T-helper 1 cell treated with Interleukin-12 subunit alpha and Interleukin-12 subunit beta and Interleukin-4 antibody, amounts not matched to agents 30 μg/mL and 1 μg/mL, for 36 hours (primary cell): Measurements from ENCODE around the gene TYSND1.
"Not testable (repeated sequence)": the region's sequence is repeated elsewhere in the genome, so short reads cannot be mapped to it uniquely, and the experiment has no call there.

Source experiments
- H3K27ac Mint-ChIP-seq: one replicate; pipeline ENCODE4 v1.8.0; 2021; ENCODE audit warnings: mild to moderate bottlenecking, mixed read lengths
- H3K27me3 Mint-ChIP-seq: one replicate; pipeline ENCODE4 v1.8.0; 2021; ENCODE audit warnings: low read depth, mixed read lengths
- H3K36me3 Mint-ChIP-seq: one replicate; pipeline ENCODE4 v1.8.0; 2021; ENCODE audit warnings: low read depth, mixed read lengths
- H3K4me1 Mint-ChIP-seq: one replicate; pipeline ENCODE4 v1.8.0; 2021; ENCODE audit warnings: low read depth, mixed read lengths
- H3K4me3 Mint-ChIP-seq: one replicate; pipeline ENCODE4 v1.8.0; 2021; ENCODE audit warnings: mild to moderate bottlenecking, moderate library complexity, mixed read lengths
- H3K9me3 Mint-ChIP-seq: one replicate; pipeline ENCODE4 v1.8.0; 2021; ENCODE audit warnings: mixed read lengths

Gene TYSND1, protein sequence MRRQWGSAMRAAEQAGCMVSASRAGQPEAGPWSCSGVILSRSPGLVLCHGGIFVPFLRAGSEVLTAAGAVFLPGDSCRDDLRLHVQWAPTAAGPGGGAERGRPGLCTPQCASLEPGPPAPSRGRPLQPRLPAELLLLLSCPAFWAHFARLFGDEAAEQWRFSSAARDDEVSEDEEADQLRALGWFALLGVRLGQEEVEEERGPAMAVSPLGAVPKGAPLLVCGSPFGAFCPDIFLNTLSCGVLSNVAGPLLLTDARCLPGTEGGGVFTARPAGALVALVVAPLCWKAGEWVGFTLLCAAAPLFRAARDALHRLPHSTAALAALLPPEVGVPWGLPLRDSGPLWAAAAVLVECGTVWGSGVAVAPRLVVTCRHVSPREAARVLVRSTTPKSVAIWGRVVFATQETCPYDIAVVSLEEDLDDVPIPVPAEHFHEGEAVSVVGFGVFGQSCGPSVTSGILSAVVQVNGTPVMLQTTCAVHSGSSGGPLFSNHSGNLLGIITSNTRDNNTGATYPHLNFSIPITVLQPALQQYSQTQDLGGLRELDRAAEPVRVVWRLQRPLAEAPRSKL

DNA sequence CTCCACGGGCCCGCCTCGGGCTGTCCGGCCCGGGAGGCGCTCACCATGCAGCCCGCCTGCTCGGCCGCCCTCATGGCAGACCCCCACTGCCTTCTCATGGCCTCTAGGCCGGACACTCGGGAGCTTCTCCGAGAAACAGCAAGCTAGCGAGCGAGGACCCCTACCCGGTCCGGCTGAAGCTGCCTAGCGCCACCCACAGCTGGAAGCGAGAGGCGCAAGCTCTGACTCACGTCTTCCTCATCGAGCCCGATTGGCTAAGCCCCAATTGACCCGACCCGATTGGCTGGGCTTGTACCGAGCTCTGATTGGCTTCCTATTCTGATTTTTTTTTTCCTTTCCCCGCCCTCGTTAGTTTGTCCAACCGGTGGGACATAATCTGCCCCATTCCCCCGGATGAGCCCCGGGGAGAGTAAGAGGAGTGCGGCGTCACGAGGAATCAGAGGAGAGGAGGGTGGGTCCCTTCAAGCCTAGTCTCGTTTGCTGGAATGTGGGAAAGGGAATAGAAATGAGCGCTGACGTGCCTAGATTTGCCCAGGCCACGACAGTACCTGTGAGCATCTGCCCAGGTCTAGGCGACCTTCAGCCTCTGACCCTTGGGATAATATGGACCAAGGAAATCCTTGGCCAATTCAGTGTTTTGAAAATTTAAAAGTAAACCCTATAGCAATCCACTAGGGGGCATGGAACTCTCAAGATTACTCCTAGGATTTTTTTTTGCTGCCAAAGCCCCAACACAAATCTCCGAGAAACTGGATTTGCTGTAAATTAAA lies at the start of gene TYSND1:
Gene TYSND1 (minus strand): TSS at position 212 of the 770 bp plus-strand sequence. CDS start 114 bp downstream, at position 98.
- peak within 1 kb of the TSS; percentile 91 for H3K4me3 Mint-ChIP-seq
- H3K27ac Mint-ChIP-seq, result peak within 1 kb of the TSS; percentile 96
- no peaks in the 10 kb centered on the region for H3K9me3 Mint-ChIP-seq

DNA sequence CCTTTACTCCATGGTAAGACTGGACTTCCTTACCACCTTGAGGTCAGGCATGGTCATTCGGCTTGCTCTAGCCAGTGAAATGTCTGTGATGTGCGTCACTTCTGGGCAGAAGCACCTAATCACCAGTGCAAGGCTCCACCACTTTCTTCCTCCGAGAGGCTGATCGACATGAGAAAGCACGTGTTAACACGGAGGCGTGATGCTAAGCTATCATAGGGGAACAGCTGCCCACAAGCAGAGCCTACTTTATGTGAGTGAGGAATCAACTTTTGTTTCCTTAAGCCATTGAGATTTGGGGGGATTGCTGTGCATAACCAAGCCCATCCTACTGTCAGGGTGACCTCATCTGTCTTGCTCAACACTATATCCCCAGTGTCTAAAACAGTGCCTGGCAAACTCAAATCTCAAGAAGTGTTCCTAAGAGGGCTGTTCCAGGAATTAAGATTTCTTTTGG lies 46.9 kb upstream of the TYSND1 start:
- Mint-ChIP-seq H3K27me3 (no peaks in the 10 kb centered on the region), H3K36me3 (peaks cover 5% of the 10 kb centered on the region), H3K4me1 (peaks cover 16% of the 10 kb centered on the region), H3K9me3 (no peaks in the 10 kb centered on the region), H3K4me3 (no peak overlapping the region), H3K27ac (no peak overlapping the region)

More for the DNA sequence above, at the start of gene TYSND1:
- Mint-ChIP-seq H3K36me3 (peaks cover 14% of the 10 kb centered on the region), H3K27me3 (no peaks in the 10 kb centered on the region), H3K4me1 (peaks cover 10% of the 10 kb centered on the region)

DNA sequence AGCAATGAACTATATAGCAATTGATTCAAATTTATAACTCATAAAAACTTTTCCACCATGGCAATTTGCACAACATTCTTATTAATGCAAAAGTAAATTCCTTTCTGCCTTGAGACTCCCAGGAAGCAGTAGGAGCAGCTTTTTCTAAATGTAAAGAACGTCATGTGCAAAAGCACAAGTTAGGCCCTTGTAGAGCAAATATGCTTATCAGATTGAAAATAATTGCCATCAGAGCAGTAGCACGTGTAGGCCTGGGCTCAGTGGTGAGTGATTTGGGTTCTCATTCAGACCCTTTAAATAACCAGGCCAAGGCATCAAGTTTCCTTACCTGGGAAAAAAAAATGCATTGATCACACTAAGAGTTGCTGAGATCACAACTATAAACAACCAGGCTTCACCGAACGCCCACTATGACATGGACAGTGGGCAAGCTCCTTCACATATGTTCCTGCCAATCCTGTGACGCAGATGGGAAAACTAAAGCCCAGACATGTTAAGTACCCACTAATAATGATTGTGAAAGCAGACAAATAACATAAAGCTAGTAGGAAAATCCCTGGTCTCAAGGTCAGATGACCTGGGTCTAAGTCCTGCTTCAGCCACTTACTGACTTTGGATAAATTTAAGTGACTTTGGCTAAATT lies 45.9 kb upstream of the TYSND1 start:
- H3K4me3 Mint-ChIP-seq, result no peak overlapping the region
- no peaks in the 10 kb centered on the region for H3K27me3 Mint-ChIP-seq
- H3K27ac Mint-ChIP-seq, result no peak overlapping the region
- H3K9me3 Mint-ChIP-seq, result no peaks in the 10 kb centered on the region
- peaks cover 2% of the 10 kb centered on the region for H3K36me3 Mint-ChIP-seq
- peaks cover 9% of the 10 kb centered on the region for H3K4me1 Mint-ChIP-seq

DNA sequence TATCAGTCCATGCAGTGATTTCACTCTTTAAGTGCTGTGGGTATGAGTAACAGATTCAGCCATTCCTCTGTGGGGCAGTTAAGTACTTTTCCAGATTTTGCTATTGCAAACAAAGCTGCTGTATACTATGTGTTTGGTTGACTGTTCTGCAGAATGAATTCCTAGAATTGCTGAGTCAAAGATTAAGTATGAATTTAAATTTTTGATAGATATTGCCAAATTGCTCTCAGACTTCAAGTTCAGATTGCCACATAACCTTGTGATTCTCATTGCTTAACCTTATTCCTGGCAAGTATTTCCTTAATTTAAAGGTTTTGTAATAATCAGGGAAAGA lies 45.4 kb upstream of the TYSND1 start:
- peaks cover 4% of the 10 kb centered on the region for H3K4me1 Mint-ChIP-seq
- no peaks in the 10 kb centered on the region for H3K36me3 Mint-ChIP-seq
- no peak overlapping the region for H3K4me3 Mint-ChIP-seq
- H3K9me3 Mint-ChIP-seq, result no peaks in the 10 kb centered on the region
- no peaks in the 10 kb centered on the region for H3K27me3 Mint-ChIP-seq
- H3K27ac Mint-ChIP-seq, result no peak overlapping the region

DNA sequence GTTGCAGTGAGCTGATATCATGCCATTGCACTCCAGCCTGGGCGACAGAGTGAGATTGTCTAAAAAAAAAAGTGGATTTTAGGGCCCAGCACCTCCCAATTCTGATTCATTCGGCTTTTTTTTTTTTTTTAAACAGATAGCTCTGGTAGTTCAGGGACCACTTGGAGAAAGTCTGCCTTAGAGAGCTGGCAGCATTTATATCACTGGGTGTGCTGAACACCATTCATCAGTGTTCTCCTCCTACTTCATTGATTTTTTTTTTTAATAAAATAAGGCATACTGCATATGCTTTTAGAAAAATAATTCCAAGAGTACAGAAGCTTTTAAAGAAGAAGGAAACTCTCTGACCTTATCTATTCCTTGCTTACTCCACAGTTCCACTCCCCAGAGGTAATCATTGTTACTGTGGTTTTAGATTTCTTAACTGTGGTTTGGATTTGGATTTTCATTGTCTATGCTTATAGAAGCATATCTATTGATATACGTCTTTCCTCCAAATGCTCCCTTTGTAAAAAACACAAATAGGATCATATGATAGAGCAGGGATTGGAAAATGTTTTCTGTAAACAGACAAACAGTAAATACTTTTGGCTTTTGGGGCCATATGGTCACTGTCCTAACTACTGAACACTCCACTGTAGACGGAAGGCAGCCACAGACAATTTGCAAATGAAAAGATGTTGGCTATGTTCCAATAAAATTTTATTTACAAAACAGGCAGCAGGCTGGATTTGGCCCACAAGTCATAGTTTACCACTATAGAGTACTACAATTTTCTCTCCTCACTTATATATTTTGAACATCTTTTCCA lies 44.9 kb upstream of the TYSND1 start:
- H3K27me3 Mint-ChIP-seq, result peaks cover under 1% of the 10 kb centered on the region
- no peak overlapping the region for H3K4me3 Mint-ChIP-seq
- H3K9me3 Mint-ChIP-seq, result no peaks in the 10 kb centered on the region
- H3K4me1 Mint-ChIP-seq, result peaks cover 2% of the 10 kb centered on the region
- no peak overlapping the region for H3K27ac Mint-ChIP-seq
- H3K36me3 Mint-ChIP-seq, result no peaks in the 10 kb centered on the region

DNA sequence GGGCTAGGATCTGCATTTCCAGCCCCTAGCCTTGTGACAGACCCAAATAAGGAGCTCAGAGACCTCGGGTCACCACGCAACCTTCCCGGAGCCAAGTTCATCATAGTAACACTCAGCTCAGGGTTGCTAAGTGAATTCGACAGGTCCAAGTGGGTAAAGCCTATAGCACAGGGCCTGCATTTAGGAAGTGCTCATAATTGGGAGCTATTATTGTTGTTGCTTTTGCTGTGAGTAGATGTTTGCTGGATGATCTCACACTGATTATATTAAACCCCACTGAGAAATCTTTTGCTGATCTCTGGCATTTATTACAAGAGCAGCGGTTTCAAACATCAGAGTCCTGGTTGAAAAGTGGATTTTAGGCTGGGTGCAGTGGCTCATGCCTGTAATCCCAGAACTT lies 44.1 kb upstream of the TYSND1 start:
- H3K36me3 Mint-ChIP-seq, result no peaks in the 10 kb centered on the region
- H3K4me1 Mint-ChIP-seq, result peaks cover 4% of the 10 kb centered on the region
- H3K27me3 Mint-ChIP-seq, result peaks cover 7% of the 10 kb centered on the region
- H3K9me3 Mint-ChIP-seq, result no peaks in the 10 kb centered on the region
- H3K27ac Mint-ChIP-seq, result no peak overlapping the region
- no peak overlapping the region for H3K4me3 Mint-ChIP-seq

DNA sequence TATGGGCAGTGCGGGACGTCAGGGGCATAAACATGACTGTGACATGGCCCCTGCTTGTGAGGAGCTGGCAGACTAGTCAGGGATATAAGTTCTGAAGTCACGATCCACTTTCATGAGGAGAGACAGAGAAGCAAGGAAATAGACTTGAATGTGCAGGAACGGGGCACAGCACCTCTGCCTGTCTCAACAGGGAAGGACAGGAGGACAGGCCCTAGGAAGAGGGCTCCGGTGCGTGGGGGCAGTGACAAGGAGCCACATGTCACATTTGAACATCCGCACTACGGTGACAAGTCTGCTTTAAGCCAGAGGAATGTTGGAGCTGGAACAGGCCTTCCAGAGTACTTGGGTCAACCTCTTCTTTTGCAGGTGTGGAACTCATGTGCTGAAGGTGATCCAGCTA lies 43.6 kb upstream of the TYSND1 start:
- no peaks in the 10 kb centered on the region for H3K9me3 Mint-ChIP-seq
- H3K27me3 Mint-ChIP-seq, result peaks cover 12% of the 10 kb centered on the region
- H3K27ac Mint-ChIP-seq, result no peak overlapping the region
- H3K4me3 Mint-ChIP-seq, result no peak overlapping the region
- no peaks in the 10 kb centered on the region for H3K36me3 Mint-ChIP-seq
- H3K4me1 Mint-ChIP-seq, result peaks cover 4% of the 10 kb centered on the region

DNA sequence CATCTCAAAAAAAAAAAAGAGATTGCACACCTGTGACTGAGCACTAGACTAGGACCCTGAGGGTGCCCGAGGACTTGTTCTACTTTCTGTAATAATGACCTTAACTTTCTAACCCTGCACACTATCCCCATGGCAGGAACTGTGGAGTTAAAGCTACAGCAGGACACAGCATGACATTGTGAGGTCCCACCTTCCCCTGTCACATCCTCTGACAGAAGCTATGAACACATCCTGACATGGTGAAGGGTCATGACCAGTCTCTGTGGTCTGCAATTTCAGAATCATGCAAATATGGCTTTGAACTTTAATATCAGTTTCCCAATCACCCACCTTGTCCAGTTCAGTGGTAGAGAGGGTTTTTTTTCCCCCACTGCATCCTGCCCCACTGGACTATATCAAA lies 42.3 kb upstream of the TYSND1 start:
- H3K27me3 Mint-ChIP-seq, result peaks cover 14% of the 10 kb centered on the region
- H3K36me3 Mint-ChIP-seq, result no peaks in the 10 kb centered on the region

DNA sequence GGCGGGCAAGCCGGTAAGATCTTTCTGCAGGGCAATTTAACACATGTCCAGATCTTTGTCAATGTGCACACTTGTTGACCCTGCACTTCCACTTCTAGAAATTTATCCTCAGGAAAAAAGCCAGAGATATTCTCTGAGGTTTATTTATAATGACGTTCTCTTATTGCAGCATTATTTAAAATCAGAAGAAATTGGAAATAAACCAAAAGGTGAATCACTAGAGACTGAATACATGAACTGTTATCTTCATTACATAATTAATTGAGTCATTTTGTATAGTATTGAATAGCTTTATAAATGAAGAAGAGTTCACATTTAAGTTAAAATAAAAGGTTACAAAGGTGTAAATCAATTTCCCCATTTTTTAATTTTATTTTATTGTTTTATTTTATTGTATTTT lies 40.1 kb upstream of the TYSND1 start:
- Mint-ChIP-seq H3K9me3 (no peaks in the 10 kb centered on the region), H3K4me1 (peaks cover 3% of the 10 kb centered on the region), H3K27me3 (peaks cover 26% of the 10 kb centered on the region), H3K27ac (no peak overlapping the region), H3K36me3 (no peaks in the 10 kb centered on the region), H3K4me3 (no peak overlapping the region)

More for the DNA sequence above, 42.3 kb upstream of the TYSND1 start:
- Mint-ChIP-seq H3K27ac (no peak overlapping the region), H3K4me1 (peaks cover 4% of the 10 kb centered on the region), H3K9me3 (no peaks in the 10 kb centered on the region), H3K4me3 (no peak overlapping the region)

DNA sequence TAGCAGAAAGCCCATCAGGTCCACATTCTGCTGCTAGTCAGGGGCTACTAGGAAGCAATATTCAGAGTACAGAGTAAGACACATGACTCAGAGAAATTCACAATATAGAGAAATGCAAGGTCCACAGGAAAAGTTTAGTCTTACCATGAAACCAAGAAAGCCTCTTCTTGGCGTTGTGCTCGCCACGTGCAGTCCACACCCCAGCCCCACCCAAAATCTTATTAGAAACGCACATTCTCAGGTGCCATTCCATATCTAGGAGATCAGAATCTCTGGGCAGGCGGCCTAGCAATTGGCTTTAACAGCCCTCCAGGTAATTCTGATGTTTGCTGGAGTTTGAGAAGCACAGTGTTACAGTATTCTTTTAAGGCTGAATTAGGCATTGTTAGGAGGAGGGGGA lies 39.6 kb upstream of the TYSND1 start:
- no peaks in the 10 kb centered on the region for H3K9me3 Mint-ChIP-seq
- H3K4me1 Mint-ChIP-seq, result peaks cover 1% of the 10 kb centered on the region
- H3K27me3 Mint-ChIP-seq, result peaks cover 26% of the 10 kb centered on the region
- H3K4me3 Mint-ChIP-seq, result no peak overlapping the region
- no peaks in the 10 kb centered on the region for H3K36me3 Mint-ChIP-seq
- H3K27ac Mint-ChIP-seq, result no peak overlapping the region

DNA sequence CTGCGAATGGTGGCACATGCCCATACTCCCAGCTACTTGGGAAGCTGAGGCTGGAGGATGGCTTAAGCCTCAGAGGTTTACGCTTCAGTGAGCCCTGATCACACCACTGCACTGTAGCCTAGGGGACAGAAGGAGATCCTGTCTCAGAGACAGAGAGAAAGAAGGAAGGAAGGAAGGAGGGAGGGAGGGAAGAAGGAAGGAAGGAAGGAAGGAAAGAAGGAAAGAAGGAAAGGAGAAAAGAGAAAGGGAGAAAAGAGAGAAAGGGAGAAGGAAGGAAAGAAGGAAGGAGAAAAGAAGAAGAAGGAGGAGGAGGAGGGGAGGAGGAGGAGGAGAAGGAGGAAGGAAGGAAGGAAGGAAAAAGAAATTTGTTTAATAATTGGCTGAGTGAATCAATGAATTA lies 36.8 kb upstream of the TYSND1 start:
- peaks cover 41% of the 10 kb centered on the region for H3K27me3 Mint-ChIP-seq
- H3K4me1 Mint-ChIP-seq, result peaks cover 1% of the 10 kb centered on the region
- no peaks in the 10 kb centered on the region for H3K36me3 Mint-ChIP-seq
- H3K4me3 Mint-ChIP-seq, result no peak overlapping the region
- peaks cover 6% of the 10 kb centered on the region for H3K9me3 Mint-ChIP-seq
- no peak overlapping the region for H3K27ac Mint-ChIP-seq

DNA sequence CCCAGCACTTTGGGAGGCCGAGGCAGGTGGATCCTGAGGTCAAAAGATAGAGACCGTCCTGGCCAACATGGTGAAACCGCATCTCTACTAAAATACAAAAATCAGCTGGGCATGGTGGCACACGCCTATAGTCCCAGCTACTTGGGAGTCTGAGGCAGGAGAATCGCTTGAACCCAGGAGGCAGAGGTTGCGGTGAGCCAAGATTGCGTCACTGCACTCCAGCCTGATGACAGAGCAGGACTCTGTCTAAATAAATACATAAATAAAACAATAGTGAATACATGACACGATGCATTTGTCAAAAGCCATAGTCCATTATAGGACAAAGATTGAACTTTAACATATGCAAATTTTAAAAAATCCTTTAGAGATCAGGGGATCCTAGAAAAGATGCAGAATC lies 32.7 kb upstream of the TYSND1 start:
- H3K4me1 Mint-ChIP-seq, H3K9me3 Mint-ChIP-seq, H3K4me3 Mint-ChIP-seq, H3K36me3 Mint-ChIP-seq, H3K27ac Mint-ChIP-seq: not testable (repeated sequence)
- H3K27me3 Mint-ChIP-seq, result peaks cover 29% of the 10 kb centered on the region

DNA sequence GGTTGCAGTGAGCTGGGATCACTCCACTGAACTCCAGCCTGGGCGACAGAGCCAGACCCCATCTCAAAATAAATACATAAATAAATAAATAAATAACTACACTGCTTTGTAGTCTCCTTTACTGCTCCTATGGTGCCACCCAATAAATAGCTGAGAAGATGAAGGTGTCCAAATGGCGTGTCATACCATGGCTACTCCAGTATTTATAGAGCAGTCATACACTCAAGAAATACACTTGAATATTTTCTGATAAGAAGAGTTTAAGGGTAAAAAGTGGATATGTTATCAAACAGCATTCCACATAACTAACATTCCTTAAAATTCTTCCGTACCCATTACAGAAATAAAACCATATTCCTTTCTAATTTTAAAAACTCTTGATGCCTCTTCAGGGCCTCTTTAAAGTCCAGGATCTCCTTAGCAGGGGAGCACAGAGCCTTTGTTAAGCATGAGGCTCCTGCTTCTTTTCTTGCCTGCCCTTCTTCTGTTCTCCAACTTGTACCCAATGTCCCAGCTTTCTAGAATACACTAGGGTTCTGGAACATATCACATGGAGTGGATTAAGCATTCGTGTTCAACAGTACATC lies 31.7 kb upstream of the TYSND1 start:
- Mint-ChIP-seq H3K4me1 (peaks cover 10% of the 10 kb centered on the region), H3K4me3 (no peak overlapping the region), H3K27me3 (peaks cover 22% of the 10 kb centered on the region), H3K27ac (no peak overlapping the region), H3K36me3 (no peaks in the 10 kb centered on the region), H3K9me3 (peaks cover 6% of the 10 kb centered on the region)
